GM21529 (cell line): ENCODE data around the gene BNIP3.
A peak's percentile ranks its signal among the peaks of the same experiment; 100 is the strongest.
"Not testable (repeated sequence)": the region's sequence is repeated elsewhere in the genome, so short reads cannot be mapped to it uniquely, and the experiment has no call there.

Experiments
- ATAC-seq: cut with Tn5 transposase; IDR thresholded peaks from one replicate; pipeline ENCODE4 v1.9.1; 2021; ENCODE audit not compliant: unreplicated experiment

BNIP3 gene

DNA sequence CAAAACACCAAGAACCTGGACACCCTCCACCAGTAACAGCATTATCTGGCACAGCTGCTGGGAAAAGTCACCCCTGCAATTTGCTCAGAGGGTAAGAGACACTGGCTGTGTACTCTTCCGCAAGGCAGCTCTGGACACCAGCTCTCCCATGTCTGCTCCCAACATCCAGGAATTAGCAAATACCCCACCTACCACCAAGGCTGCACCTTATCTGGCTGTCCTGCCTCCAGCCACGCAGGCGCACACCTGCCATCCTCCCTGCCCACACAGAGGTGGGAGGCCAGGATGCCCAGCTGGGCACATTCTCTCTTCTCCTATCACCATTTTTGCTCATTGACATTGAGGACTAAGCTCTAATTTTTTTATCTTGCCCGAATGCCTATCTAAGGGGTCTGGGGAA lies 20.3 kb upstream of the BNIP3 start:
- no peak for ATAC-seq

DNA sequence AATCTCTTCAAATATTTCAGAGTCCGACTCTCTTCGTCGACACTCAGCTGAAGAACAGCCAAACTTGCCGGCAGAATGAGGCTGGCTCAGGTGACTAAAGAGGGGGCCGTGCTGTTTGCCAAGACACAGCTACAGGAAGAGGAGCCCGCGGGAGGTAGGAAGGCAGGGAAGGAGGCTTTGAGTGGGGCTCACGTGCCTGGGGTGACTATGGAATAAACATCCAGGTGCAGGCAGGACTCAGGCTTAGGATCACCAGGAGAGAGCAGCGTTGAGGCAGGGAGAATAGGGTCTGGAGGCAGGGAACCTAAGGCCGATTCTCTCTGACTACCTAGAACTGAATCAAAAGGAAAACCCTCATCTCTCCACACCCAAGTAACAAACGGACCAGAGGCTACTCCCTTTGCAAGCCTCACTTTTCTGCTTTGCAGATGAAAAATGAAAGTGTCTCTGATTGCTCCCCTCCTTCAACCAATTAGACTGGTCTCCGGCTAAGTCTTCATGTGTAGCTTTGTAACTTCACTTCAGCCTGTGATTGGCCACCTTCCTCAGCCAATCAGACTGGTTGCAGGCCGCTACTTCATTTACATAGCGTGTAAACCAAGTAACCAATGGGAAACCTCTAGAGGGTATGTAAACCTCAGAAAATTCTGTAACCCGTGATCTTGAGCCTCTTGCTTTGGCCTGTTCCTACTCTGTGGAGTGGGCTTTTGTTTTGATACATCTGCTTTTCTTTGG lies 19.7 kb upstream of the BNIP3 start:
- no peak for ATAC-seq

DNA sequence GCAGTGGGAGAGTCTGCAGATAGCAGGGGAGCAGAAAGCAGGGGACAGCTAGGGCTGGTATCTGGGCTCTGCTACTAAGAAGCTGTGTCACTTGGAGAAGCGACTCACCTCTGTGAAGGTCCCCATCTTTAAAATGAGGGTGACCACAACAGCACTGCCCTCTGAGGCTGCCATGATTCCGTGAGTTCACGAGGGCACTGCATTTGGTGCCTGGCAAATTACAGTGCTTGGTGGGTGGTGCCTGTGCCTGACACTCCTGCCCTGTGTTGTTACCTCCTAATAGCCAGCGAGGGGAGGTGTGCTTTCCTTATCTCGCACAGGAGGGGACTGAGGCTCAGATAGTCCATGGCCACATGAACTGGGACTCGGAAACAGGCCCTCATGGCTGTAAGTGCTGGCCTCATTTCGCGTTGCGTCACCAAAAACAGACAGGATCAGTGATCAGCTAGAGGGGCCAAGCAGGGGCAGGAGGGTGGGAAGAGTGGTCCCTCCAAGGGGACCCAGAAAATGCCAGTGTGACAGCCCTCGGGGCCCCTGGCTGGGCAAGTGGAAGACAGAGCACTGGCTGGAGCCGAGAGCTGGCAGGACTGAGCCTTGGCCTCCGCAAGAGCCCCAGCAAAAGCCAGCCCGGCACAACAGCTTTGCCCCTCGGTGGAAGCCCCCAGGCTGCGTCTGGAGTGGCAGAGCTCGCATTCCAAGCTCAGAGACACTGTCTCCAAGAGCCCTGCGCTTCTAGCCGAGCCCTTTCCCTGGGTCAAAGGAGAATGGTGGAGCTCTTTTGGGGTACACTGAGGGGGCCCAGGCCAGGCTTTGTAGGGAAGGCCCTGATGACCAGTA lies 17.3 kb upstream of the BNIP3 start:
- no peak for ATAC-seq

DNA sequence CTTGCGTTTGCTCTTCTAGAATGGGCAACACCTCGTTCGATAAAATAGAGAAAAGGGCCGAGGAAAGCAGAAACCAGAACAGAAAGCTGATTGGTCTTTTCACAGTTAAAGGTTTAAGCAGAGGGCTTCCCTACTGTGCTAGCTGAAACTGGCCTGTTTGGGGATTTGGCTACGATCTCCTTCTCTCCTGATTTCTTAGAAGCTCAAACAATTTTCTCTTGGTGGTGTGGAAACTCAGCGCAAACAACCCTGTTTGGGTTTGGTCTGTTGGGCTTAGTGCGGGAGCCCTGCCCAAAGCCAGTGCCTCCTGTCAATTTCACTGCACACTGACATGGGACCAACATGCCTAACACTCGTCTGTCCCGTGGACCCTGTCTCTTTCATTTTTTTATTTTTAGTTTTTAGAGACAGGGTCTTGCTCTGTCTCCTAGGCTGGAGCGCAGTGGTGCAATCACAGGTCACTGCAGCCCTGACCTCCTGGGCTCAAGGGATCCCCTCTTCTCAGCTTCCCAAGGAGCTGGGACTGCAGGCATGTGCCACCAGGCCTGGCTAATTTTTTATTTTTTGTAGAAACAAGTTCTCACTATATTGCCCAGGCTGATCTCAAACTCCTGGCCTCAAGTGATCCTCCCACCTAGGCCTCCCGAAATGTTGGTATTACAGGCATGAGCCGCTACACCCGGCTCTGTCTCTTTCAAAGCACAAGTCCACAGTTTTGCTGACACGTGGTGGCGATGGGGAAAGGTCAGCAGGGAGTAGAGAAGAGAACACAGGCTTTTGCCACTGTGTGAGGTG lies 16.5 kb upstream of the BNIP3 start:
- ATAC-seq: no peak

DNA sequence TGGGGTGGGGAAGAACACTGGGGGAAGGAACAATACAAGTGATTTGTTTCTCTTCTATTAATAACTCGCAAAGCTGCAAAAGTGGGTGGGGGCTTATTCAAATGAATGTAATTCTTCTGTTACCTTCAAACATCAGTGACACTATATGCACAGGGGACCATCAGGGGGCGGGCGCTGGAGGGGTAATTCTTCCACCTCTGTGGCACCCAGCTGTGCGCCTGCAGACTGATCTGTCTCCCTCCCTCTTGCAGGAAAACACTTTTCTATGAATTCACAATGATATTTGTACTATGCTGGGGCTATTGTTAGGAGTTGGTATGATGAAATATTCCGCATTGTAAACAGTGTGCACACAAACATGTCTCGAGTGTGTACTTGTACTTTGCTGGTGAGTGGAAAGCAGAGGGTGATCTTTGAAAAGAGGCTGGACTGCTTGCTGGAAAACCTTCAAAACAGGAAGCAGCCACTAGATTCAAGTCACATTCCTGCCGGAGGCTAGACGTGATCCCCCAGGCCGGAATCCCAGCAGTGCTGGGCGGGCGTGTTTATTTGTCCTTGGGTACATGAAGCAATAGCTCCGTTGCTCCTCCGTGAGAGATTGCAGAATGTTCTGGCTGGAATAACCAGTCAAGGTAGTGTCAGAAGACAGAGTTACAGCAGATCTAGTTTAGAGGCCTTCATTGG lies 15.8 kb upstream of the BNIP3 start:
- no peak for ATAC-seq

DNA sequence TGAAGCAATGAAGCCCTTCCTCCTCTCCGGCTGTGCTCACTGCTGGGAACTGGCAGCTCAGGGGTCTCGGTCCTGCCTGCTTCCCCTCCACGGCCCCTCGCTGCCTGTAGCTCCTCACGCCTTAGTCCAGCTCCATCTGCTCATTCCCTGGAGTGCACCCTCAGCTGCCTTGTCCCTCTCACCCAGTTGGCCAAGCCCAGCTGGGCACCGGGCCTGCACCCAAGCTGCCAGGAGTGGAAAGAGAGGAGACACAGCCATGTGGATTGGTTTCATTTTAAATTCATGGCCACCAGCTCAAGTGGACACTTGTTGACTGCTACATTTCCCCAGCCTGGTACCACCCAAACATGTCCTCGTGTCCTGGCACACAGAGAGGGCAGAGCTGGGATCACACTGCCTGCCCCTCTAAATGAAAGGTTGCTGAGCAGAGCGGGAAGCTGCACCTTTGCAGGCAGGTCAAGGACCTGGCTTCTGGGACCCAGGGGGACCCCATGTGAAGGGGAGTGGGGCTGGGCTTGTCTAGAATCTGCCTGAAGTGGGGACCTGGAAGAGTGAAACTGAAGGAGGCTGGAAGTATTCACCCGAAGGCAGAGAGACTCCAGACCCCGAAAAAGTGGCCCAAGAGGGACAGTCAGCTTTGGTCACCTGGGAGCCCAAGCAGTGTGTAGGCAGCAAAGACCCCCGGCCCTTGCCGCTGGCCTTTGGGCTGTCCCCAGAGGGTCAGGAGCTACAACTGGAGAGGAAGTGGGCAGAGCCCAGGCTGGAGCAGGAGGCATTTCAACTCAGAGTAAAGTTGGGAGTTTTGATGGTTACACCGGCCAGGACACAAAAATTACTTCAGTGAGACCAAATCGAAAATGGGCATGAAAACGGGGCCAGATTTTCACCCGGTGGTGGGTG lies 15.0 kb upstream of the BNIP3 start:
- ATAC-seq: no peak

DNA sequence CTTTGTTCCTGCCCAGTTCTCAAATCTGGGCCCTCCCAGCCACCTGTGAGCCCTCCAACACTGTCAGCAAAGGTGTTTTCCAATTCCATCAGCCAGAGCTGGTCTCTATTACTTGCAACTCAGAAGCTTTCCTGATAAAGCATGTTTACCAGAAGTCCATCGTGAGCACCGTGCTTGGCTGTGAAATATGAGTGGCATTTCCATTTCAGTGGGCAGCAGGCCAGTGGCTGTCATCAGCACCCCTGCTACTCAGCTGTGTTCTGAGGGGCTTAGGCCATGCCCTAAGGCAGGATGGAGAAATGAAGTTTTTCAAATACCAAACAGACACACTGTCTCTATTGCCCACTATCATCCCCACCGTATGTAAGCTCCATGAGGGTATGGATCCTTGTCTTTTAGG lies 12.7 kb upstream of the BNIP3 start:
- ATAC-seq: no peak

DNA sequence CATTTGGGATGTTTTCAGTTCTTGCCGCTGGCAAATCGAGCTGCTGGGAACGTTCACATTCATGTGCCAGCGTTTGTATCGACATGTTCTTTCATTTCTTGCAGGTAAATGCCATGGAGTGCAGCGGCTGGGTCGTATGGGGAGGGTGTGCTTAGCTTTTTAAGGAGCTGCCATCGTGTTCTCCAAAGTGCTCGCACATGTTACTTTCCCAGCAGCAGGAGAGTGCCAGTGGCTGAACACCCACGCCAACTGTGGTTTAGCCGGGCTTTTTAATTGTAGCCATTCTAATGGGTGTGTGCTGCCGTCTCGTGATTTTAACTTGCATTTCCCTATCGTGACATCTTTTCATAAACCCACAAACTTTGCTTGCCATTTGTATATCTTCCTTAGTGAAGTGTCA lies 11.6 kb upstream of the BNIP3 start:
- no peak for ATAC-seq

DNA sequence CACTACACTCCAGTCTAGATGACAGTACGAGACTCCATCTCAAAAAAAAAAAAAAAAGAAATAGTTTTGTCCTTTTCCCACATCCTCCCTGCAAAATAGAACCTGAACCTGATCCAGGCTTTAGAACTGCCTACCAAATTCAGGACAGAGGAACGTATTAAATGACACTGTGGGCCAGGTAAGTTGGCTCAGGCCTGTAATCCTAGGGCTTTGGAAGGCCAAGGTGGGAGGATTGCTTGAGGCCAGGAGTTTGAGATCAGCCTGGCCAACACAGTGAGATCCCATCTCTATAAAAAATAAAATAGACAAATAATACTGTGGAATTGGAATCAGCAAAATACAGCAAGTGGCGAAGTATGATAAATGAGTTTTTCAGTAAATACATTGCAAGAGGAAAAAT lies 10.0 kb upstream of the BNIP3 start:
- ATAC-seq: no peak

DNA sequence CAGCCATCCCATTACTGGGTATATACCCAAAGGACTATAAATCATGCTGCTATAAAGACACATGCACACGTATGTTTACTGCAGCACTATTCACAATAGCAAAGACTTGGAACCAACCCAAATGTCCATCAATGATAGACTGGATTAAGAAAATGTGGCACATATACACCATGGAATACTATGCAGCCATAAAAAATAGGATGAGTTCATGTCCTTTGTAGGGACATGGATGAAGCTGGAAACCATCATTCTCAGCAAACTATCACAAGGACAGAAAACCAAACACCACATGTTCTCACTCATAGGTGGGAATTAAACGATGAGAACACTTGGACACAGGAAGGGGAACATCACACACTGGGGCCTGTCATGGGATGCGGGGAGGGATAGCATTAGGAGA lies 6.1 kb upstream of the BNIP3 start:
- ATAC-seq: not testable (repeated sequence)

DNA sequence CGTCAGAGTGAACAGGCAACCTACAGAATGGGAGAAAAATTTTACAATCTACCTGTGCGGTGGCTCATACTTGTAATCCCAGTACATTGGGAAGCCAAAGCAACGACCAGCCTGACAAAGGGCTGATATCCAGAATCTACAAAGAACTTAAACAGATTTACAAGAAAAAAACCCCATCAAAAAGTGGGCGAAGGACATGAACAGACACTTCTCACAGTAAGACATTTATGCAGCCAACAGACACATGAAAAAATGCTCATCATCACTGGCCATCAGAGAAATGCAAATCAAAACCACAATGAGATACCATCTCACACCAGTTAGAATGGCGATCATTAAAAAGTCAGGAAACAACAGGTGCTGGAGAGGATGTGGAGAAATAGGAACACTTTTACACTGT lies 5.6 kb upstream of the BNIP3 start:
- not testable (repeated sequence) for ATAC-seq

DNA sequence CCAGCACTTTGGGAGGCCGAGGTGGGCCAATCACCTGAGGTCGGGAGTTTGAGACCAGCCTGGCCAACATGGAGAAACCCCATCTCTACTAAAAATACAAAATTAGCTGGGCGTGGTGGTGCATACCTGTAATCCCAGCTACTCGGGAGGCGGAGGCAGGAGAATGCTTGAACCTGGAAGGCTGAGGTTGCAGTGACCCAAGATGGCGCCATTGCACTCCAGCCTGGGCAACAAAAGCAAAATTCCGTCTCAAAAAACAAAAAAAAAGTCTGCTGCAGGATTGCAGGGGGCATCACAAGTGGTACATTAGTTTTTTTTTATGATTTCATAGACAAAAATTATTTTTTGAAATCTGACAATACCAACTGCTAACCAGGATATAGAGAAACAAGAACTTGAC lies 5.1 kb upstream of the BNIP3 start:
- not testable (repeated sequence) for ATAC-seq

DNA sequence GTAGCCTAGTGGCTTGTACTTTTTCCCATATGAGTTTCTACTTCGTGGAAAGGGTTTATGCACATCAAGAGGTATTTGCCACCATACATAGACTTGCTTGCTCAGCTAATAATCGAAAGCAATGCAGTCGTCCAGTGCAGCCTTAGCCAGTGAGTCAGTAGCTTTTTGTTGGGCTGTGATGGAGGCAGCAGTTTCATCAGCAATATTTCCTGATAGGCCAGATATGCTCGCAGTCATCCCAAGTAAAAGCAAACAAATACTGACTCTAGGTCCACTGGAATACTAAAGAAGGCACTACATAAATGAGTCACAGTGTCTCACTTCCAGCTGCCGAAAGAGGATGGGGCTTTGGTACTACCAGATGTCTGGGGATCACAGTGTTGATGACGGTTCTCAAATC lies 2.1 kb upstream of the BNIP3 start:
- no peak for ATAC-seq

DNA sequence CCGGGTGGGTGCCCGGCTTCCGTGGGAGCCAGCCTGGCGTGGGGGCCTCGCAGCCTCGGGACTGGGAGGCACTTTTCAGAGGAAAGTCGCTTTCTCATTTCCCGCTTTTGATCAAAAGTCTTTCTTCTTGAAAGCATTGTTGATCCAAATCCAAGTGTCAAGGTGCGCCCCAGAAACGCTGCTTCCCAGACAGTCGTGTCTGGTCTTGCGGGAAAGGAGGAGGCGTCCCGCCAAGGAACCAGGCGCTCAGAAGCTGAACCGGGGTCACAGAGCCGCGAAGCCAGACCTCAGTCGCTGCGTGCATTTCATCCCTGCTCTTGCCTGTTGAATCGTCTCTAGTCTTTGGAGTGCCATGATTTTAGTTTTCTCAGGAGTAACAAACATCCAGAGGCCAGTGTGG lies 1.1 kb upstream of the BNIP3 start:
- ATAC-seq: no peak

DNA sequence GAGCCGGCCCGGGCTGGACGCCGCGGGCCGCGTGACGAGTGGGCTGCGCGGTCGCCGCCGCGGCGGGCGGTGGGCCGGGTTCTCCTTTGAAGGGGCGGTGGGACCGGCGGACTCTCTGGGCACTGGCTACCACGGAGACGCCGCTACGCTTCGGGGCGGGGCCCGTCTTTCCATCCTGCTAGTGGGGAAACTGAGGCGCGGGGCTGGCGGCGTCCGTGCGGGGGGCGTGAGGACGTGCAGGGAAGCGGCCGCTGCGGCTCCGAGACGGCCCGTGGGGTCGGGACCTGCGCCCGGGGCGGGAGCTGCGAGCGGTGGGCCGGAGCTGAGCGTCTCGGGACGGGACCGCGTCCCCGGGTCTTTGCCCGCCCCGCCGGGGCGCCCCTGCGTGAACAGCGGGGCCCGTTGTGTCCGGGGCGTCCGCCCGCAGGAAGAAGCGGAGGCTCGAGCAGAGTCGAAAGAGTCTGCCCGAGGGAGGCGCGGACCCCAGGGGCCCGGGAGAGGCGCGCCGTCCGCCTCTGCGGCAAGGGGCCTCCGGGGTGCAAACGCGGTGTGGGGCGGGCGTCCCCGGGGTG lies 548 bp upstream of the BNIP3 start:
- peak; percentile 27 for ATAC-seq

DNA sequence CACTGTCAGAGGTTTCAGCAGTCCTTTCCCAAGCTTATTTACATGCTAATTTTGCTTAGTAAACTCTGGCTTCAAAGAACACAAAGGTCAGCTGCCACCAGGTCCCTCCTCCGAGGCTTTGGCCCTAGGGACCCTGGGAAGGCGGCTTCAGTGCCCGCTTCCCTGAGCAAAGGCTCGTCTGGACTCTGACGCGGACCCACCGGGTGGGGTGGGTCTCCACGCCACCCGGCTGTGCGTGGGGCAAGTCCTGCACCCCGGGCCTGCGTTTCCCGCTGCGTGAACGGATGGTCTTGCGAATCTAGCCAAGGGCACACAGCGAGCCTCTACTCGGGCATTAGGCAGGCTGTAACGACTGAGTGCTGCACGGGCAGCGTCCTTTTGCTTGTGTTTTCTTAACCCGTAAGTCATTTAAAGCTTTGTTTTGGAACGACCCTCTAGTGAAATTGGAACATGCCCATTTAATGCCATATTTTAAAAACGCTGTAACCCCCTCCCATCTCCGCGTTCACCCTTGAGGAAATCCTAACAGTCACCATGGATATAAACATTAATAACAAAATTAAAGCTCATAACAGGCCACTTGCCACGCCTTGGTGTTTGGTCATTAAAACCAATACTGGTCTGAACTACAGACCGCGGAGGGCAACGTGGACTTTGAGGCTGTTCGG lies 828 bp downstream of the BNIP3 start:
- no peak for ATAC-seq

DNA sequence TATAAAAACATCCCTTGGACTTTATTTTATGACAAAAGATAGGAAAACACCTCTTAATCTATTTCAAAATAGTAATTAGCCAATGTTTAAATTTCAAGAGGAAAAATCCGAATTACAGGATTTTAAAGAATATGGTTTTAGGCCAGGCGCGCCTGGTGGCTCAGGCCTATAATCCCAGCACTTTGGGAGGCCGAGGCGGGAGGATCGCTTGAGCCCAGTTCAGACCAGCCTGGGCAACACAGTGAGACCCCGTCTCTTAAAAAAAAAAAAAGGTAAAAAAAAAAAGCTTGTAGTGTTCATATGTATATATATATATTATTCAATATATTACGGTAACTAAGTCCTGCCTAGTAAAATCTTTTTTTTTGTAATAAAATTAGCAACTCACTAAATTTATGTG lies 1.4 kb downstream of the BNIP3 start:
- no peak for ATAC-seq

DNA sequence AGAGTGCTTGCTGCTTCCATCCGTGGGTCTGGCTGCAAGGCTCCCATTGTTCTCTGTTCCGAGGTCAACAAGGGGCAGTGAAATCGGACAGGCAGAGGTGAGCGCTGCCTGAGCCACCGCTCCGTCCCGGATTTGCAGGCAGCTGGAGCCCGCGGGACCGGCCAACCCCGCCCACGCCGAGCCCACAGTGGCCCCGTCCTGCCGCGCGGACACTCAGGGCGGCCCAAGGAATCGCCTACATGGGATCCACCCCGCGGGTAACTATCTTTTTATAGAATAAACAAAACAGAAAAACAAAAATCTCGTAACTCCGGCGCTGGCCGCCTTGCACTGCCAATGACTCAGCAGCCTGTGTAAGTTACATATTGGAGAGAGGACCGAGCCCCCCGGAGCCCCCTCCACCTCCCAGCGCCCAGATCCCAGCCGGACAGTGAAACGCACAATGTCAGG lies 1.9 kb downstream of the BNIP3 start:
- ATAC-seq: no peak

DNA sequence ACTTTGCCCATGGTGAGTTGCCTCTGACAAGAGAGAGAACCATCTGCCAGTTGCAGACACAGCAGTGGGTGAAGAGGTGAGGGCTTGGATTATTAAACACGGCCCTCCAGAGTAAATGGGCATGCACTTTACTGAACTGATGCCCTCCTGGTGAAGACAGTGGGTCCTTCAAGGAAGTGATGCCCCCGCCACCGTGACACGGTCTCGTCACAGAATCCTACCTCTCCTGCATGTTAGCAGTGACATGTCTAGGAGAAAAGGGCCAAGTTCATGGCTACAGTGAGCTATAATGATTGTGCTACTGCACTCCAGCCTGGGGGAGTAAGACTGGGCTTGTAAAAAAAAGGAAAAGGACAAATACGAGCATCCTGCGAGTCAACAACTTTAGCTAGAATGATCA lies 2.4 kb downstream of the BNIP3 start:
- no peak for ATAC-seq
